ENCODE measurements around the gene NIPA2.

DNA sequence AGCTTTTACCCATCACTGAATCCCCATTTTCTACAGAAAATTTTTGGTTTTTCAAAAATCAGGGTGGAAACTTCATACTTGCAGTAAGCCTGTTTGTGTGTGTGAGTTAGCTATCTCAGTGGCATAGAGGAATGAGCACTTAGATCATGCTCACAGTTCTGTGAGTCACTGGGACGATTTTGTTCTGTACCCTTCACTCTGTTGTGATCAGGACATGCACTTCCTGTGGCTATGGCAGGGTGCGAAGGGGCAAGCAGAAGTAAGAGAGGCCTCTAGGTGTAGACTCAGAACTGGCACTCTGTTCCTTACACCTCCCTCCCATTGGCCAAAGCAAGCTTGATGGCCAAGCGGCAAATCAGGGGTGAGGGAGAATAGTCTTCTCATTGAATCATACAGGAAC lies 11.6 kb downstream of the NIPA2 start:
- TF ChIP-seq, protein P1, sequence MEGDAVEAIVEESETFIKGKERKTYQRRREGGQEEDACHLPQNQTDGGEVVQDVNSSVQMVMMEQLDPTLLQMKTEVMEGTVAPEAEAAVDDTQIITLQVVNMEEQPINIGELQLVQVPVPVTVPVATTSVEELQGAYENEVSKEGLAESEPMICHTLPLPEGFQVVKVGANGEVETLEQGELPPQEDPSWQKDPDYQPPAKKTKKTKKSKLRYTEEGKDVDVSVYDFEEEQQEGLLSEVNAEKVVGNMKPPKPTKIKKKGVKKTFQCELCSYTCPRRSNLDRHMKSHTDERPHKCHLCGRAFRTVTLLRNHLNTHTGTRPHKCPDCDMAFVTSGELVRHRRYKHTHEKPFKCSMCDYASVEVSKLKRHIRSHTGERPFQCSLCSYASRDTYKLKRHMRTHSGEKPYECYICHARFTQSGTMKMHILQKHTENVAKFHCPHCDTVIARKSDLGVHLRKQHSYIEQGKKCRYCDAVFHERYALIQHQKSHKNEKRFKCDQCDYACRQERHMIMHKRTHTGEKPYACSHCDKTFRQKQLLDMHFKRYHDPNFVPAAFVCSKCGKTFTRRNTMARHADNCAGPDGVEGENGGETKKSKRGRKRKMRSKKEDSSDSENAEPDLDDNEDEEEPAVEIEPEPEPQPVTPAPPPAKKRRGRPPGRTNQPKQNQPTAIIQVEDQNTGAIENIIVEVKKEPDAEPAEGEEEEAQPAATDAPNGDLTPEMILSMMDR (IDR thresholded peaks at IDR 0.05), result no peak
- no peak for TF ChIP-seq POLR2A (IDR thresholded peaks at IDR 0.05)

Measured in suprapubic skin (tissue), 3 donors.